ENCODE results near the gene RHBDL1. TPM values are rescaled to one million over a fixed set of nuclear protein-coding genes. Genes with fewer than 3 reads are reported as not detected.

Gene RHBDL1
- total RNA-seq, 4 donors from 2014 or later, result 0.44 to 1.0 (median 0.96) TPM; not detected in 1

GRCh38 chr16:638034-638543 lies 37.4 kb upstream of the RHBDL1 start:
- TF ChIP-seq CTCF (IDR thresholded peaks at IDR 0.05), result no peak
- ATAC-seq (ENCODE audit: low FRiP score), result no peak
- DNase-seq (ENCODE audit: low spot score), result no peak

DNA sequence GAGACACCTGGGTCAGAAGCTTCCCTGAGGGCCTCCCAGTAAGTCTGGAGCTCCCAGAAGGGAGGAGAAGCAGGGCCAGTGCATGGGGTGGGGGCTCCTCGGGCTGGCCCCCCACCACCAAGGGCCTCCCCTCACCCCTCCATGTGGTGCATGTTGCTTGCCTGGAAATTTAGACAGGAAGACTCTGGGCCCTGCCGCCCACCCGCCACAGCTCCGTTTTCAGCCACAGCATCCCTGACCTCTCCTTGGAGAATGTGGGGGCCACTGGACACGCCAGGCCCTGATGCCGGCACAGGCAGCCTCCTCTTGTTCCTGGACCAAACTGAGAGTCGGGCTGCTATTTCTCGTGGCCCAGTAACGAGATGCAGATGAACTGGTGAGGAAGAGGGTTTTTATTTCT lies 36.6 kb upstream of the RHBDL1 start:
- no peak for ATAC-seq (ENCODE audit: low FRiP score)

GRCh38 chr16:640614-641013 lies 34.9 kb upstream of the RHBDL1 start:
- DNase-seq (ENCODE audit: low spot score) (no peak), ATAC-seq (ENCODE audit: low FRiP score) (no peak)
- TF ChIP-seq CTCF (IDR thresholded peaks at IDR 0.05), result no peak

More for the DNA sequence above, 36.6 kb upstream of the RHBDL1 start:
- TF ChIP-seq CTCF (IDR thresholded peaks at IDR 0.05), result no peak
- DNase-seq (ENCODE audit: low spot score), result no peak

- peak; percentile 52 for DNase-seq (ENCODE audit: low spot score)
- no peak for TF ChIP-seq CTCF (IDR thresholded peaks at IDR 0.05)
- ATAC-seq (ENCODE audit: low FRiP score), result peak; percentile 62
Measured at GRCh38 chr16:641326-642188, 33.9 kb upstream of the RHBDL1 start, which contains the start of gene MCRIP2. Gene MCRIP2 (plus strand): TSS chr16:641828. CDS start chr16:641992, 164 bp downstream.

- no peak for TF ChIP-seq CTCF (IDR thresholded peaks at IDR 0.05)
- no peak for DNase-seq (ENCODE audit: low spot score)
- ATAC-seq (ENCODE audit: low FRiP score), result peak; percentile 48
Measured at GRCh38 chr16:642189-643049, 33.1 kb upstream of the RHBDL1 start.

GRCh38 chr16:643050-643368 lies 32.5 kb upstream of the RHBDL1 start:
- ATAC-seq (ENCODE audit: low FRiP score), result no peak
- no peak for DNase-seq (ENCODE audit: low spot score)
- TF ChIP-seq CTCF (IDR thresholded peaks at IDR 0.05), result no peak
